ENCODE results near the gene TRIOBP.
A peak's percentile ranks its signal among the peaks of the same experiment; 100 is the strongest.

TRIOBP gene

GRCh38 chr22:37751449-37752188, 54.8 kb downstream of the TRIOBP start:
- ATAC-seq: no peak

- no peak for ATAC-seq
Observed at GRCh38 chr22:37752189-37753087, 55.6 kb downstream of the TRIOBP start.

- no peak for ATAC-seq
Observed at GRCh38 chr22:37753746-37754145, 56.9 kb downstream of the TRIOBP start.

- no peak for ATAC-seq
Observed at GRCh38 chr22:37757663-37758062, 60.8 kb downstream of the TRIOBP start.

- no peak for ATAC-seq
Observed at GRCh38 chr22:37758694-37759093, 61.8 kb downstream of the TRIOBP start.

- ATAC-seq: no peak
Observed at GRCh38 chr22:37759281-37759680, 62.4 kb downstream of the TRIOBP start.

- ATAC-seq: no peak
Observed at GRCh38 chr22:37760152-37760551, 63.3 kb downstream of the TRIOBP start.

GRCh38 chr22:37762389-37762836, 65.6 kb downstream of the TRIOBP start:
- ATAC-seq: no peak

- ATAC-seq: no peak
Observed at GRCh38 chr22:37763012-37763411, 66.2 kb downstream of the TRIOBP start.

GRCh38 chr22:37763652-37764051, 66.8 kb downstream of the TRIOBP start:
- no peak for ATAC-seq

GRCh38 chr22:37764622-37765021, 67.8 kb downstream of the TRIOBP start:
- ATAC-seq: no peak

- ATAC-seq: no peak
Observed at GRCh38 chr22:37765498-37765897, 68.7 kb downstream of the TRIOBP start.

GRCh38 chr22:37765953-37766576, 69.2 kb downstream of the TRIOBP start:
- no peak for ATAC-seq

GRCh38 chr22:37768273-37768672, 71.4 kb downstream of the TRIOBP start:
- ATAC-seq: no peak

GRCh38 chr22:37769056-37769455, 72.2 kb downstream of the TRIOBP start:
- ATAC-seq: no peak

- no peak for ATAC-seq
Observed at GRCh38 chr22:37771081-37771480, 74.2 kb downstream of the TRIOBP start.

GRCh38 chr22:37771702-37772427, 75.0 kb downstream of the TRIOBP start:
- no peak for ATAC-seq

- ATAC-seq: no peak
Observed at GRCh38 chr22:37774728-37775127, 77.9 kb downstream of the TRIOBP start.

GRCh38 chr22:37775785-37776638, 79.2 kb downstream of the TRIOBP start:
- ATAC-seq: peak in 1 of 2 donors; percentile 20

GRCh38 chr22:37776639-37777005, 79.8 kb downstream of the TRIOBP start:
- ATAC-seq: no peak

- ATAC-seq: peak in 1 of 2 donors; percentile 48
Observed at GRCh38 chr22:37777122-37777687, 80.4 kb downstream of the TRIOBP start.

Data from activated CD4-positive, CD25-positive, alpha-beta regulatory T cell treated with anti-CD3 and anti-CD28 coated beads, Interleukin-2, amount 50 U/mL, for 24 hours (primary cell).